Karpas-422 (cell line): ENCODE data around the gene AK9. TPM values are rescaled to one million over a fixed set of nuclear protein-coding genes. Genes with fewer than 3 reads are reported as not detected.
A peak's percentile ranks its signal among the peaks of the same experiment; 100 is the strongest.

ENCODE experiments used
- DNase-seq: peaks from one replicate; pipeline ENCODE4 v3.0.0-alpha.2; 2015
- H2AFZ ChIP-seq: fragments of 200-600 bp; sonication (generic); 2 replicates; pipeline ENCODE4 v1.6.1; 2014; ENCODE audit warnings: antibody characterized with exemption, low read length, mixed read lengths
- H3K27ac ChIP-seq: fragments of 200-600 bp; sonication (generic); 2 replicates; pipeline ENCODE4 v1.5.1; 2014; ENCODE audit warnings: mild to moderate bottlenecking, low read length, moderate library complexity
- H3K27me3 ChIP-seq: fragments of 200-600 bp; sonication (generic); 2 replicates; pipeline ENCODE4 v1.6.1; 2014; ENCODE audit warnings: low read length, mixed read lengths
- H3K36me3 ChIP-seq: fragments of 200-600 bp; sonication (generic); 2 replicates; pipeline ENCODE4 v1.6.1; 2014; ENCODE audit warnings: low read length, mixed read lengths; ENCODE audit not compliant: insufficient read depth
- H3K4me1 ChIP-seq: fragments of 200-600 bp; sonication (generic); 2 replicates; pipeline ENCODE4 v1.6.1; 2014; ENCODE audit warnings: mild to moderate bottlenecking, low read length, mixed read lengths
- H3K4me2 ChIP-seq: fragments of 200-600 bp; sonication (generic); 2 replicates; pipeline ENCODE4 v1.6.1; 2014; ENCODE audit warnings: low read length, low read depth, mild to moderate bottlenecking; ENCODE audit not compliant: poor library complexity, severe bottlenecking
- H3K4me3 ChIP-seq: fragments of 200-600 bp; sonication (generic); 2 replicates; pipeline ENCODE4 v1.5.1; 2014; ENCODE audit warnings: mild to moderate bottlenecking, antibody characterized with exemption, low read length, mixed read lengths
- H3K79me2 ChIP-seq: fragments of 200-600 bp; sonication (generic); 2 replicates; pipeline ENCODE4 v1.6.1; 2014; ENCODE audit warnings: mild to moderate bottlenecking, low read length, mixed read lengths
- H3K9ac ChIP-seq: fragments of 200-600 bp; sonication (generic); 2 replicates; pipeline ENCODE4 v1.6.0; 2014; ENCODE audit warnings: low read length
- H3K9me2 ChIP-seq: fragments of 200-600 bp; sonication (generic), shearing (Covaris generic); replicated peaks from 2 replicates; pipeline ENCODE4 v1.6.0; 2014; ENCODE audit warnings: mild to moderate bottlenecking, low read length, moderate library complexity; ENCODE audit not compliant: insufficient read depth
- H3K9me3 ChIP-seq: fragments of 300-700, 200-600 bp; sonication (generic); 2 replicates; pipeline ENCODE4 v1.6.1; 2014; ENCODE audit warnings: low read length, mixed read lengths
- H4K20me1 ChIP-seq: fragments of 200-600 bp; sonication (generic); 2 replicates; pipeline ENCODE4 v1.6.1; 2014; ENCODE audit warnings: mild to moderate bottlenecking, antibody characterized with exemption, low read length, low read depth; ENCODE audit not compliant: insufficient read depth
- total RNA-seq: library from RNA; depleted of rRNA; stranded (reverse); fragments of >200 nt; shearing (Covaris generic); gene quantifications from 2 replicates; pipeline ENCODE4 v1.2.3, GENCODE V29; 2014; ENCODE audit warnings: low replicate concordance

The AK9 gene
- total RNA-seq, 1 experiment from 2014 or later = 2.9 TPM

DNA sequence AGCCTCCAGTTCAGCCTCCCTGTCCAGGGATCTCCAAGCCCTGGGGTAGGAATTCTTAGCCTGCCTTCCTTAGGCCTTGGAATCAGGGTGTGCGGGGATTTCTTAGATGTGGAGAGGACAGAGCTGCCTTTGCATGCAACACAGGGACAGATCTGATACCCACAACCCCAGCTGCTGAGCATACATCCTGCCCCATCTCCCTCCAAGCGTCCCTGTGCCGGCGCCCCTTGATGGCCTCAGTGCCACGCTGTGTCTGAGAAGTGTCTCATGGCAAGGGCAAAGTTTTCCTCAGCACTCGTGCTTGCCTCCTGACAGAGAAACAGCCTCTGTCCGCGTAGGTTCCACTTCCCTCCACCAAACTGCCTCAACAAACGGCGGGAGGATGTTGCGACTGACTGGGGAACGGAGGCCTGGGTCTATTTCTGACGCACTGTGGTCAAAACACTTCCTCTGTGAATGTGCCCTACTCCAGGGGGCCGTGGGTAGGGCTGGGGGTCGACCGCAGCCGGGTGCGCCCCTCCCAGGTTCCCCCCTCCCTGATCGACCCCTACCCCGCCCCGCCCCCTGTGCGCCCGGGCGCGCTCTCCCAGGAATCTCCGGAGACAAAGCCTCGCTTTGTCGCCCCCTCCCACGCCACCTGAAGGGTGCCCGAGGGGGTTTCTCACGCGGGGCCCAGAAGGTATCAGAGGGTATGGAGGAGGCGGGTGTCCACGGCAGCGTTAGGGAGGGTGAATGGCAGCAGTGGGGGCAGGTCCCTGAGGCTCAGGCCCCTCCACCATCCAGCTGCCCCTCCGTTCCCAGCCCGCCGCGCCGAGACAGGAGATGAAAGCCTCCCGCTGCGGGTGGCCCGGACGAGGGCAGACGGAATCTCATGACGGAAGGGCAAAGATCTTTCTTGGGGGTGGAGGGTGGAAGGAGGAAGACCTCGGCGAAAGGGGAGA lies 236.2 kb downstream of the AK9 start:
- peak overlapping the region; percentile 86 for H3K27ac ChIP-seq
- peaks cover 31% of the 10 kb centered on the region for H3K4me1 ChIP-seq
- 0 out of 2 replicates have a peak, but pooled peaks cover 6% of the 10 kb centered on the region for H3K36me3 ChIP-seq
- peak; percentile 85 for DNase-seq
- peaks cover 25% of the 10 kb centered on the region; the same call in 1 of the 2 replicates for H3K79me2 ChIP-seq
- no peaks in the 10 kb centered on the region for H4K20me1 ChIP-seq
- H3K4me3 ChIP-seq = peak overlapping the region; percentile 98
- H3K4me2 ChIP-seq = peak overlapping the region; percentile 71
- H3K27me3 ChIP-seq = no peaks in the 10 kb centered on the region
- peak overlapping the region; percentile 34; the same call in 1 of the 2 replicates for H2AFZ ChIP-seq
- no peaks in the 10 kb centered on the region for H3K9me2 ChIP-seq
- H3K9me3 ChIP-seq = no peaks in the 10 kb centered on the region
- peak overlapping the region; percentile 97 for H3K9ac ChIP-seq

DNA sequence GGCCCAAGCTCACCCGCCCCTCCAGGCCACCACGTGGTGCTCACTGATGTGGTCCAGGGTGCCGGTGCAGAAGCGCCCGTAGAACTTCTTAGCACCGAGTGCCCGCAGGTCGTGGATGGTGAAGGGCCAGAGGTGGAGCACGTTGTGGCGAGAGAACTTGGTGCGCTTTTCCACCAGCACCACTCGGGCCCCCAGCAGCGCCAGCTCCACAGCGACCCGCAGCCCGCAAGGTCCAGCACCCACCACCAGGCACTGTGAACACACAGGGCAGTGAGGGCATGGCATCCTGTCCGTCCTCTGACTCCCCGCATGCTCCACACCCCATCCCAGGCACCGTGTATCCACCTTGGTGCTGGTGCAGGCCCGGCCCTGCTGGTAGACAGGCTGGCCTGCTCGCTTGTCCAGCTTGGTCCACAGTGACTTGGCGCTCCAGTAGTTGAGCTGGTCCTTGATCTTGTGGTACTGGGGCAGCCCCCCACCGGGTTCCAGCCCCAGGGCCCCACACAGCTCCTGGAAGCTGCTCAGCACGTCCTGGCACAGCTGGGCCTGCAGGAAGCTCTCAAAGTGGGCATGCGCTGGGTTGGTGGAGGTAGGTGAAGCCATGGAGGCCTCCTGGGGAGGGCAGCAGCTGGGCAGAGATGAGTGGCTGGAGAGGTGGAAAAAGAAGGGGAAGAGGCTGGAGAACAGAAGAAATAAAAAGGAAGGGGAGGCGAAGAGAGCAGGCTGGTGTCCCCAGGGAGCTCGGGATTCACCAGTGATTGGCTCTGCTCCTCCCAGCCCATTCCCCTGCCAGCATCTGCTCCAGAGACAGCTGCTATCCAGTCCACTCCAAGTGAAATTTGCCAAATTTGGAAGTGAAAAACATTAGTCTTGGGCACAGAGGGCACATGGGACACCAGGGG lies 237.2 kb downstream of the AK9 start:
- DNase-seq = no peak
- Histone ChIP-seq H3K9me3 (no peaks in the 10 kb centered on the region), H3K4me1 (peaks cover 31% of the 10 kb centered on the region), H3K79me2 (peaks cover 25% of the 10 kb centered on the region; the same call in 1 of the 2 replicates), H2AFZ (peak overlapping the region; percentile 2; the same call in 1 of the 2 replicates), H3K27me3 (no peaks in the 10 kb centered on the region), H4K20me1 (no peaks in the 10 kb centered on the region), H3K36me3 (0 out of 2 replicates have a peak, but pooled peaks cover 6% of the 10 kb centered on the region), H3K9ac (peak overlapping the region; percentile 97), H3K4me3 (peak overlapping the region; percentile 98), H3K4me2 (peak overlapping the region; percentile 71), H3K9me2 (no peaks in the 10 kb centered on the region), H3K27ac (peak overlapping the region; percentile 86)

DNA sequence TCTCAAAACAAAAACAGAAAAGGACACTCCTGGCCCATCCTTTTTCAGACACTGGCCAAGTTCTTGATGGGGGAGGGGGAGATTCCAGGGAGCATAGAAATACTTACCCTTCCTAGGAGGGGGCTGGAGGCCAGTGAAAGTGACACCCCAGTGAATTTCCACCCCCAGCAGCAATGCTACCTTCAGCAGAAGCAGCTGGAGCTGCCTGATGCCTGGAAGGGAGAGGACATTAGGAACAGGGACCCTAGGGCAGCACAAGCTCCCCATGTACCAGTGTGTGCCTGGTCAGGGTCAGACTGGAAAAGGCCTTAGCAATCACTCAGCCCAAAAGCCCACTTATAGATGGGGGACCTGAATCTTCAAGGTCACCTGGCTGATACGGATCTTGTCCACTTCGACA lies 237.8 kb downstream of the AK9 start:
- no peak overlapping the region for H3K4me2 ChIP-seq
- H3K9me2 ChIP-seq = no peaks in the 10 kb centered on the region
- peaks cover 25% of the 10 kb centered on the region; the same call in 1 of the 2 replicates for H3K79me2 ChIP-seq
- no peaks in the 10 kb centered on the region for H3K9me3 ChIP-seq
- H3K4me1 ChIP-seq = peaks cover 31% of the 10 kb centered on the region
- no peaks in the 10 kb centered on the region for H4K20me1 ChIP-seq
- no peak overlapping the region for H3K9ac ChIP-seq
- H3K27ac ChIP-seq = no peak overlapping the region
- no peak for DNase-seq
- no peak overlapping the region for H2AFZ ChIP-seq
- H3K4me3 ChIP-seq = no peak overlapping the region
- H3K27me3 ChIP-seq = no peaks in the 10 kb centered on the region
- 0 out of 2 replicates have a peak, but pooled peaks cover 6% of the 10 kb centered on the region for H3K36me3 ChIP-seq

DNA sequence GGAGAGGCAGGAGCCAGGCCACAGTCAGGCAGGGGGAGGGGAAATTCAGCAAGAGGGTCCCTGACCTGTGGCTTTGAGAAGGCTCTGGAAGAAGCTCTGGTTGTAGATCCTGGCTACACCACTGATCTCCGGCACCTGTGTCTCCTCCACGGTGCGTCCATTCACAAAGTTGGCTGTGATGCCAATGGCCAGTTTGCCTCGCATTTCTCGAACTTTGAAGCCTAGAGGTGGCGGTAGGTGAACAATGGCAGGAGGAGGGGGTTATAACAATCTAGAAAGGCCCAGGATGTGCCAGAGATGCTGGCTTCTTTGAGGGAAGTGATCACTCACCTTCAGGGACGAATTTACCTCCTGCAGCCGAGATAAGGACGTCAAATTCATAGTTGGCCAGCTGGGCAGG lies 238.8 kb downstream of the AK9 start:
- H3K4me1 ChIP-seq = peaks cover 21% of the 10 kb centered on the region
- H3K4me2 ChIP-seq = no peak overlapping the region
- H4K20me1 ChIP-seq = no peaks in the 10 kb centered on the region
- no peak overlapping the region for H3K9ac ChIP-seq
- DNase-seq = no peak
- H3K27ac ChIP-seq = no peak overlapping the region
- 0 out of 2 replicates have a peak, but pooled peaks cover 6% of the 10 kb centered on the region for H3K36me3 ChIP-seq
- no peak overlapping the region for H3K4me3 ChIP-seq
- no peaks in the 10 kb centered on the region for H3K9me2 ChIP-seq
- no peak overlapping the region for H2AFZ ChIP-seq
- peaks cover 25% of the 10 kb centered on the region; the same call in 1 of the 2 replicates for H3K79me2 ChIP-seq
- H3K27me3 ChIP-seq = no peaks in the 10 kb centered on the region
- H3K9me3 ChIP-seq = no peaks in the 10 kb centered on the region

DNA sequence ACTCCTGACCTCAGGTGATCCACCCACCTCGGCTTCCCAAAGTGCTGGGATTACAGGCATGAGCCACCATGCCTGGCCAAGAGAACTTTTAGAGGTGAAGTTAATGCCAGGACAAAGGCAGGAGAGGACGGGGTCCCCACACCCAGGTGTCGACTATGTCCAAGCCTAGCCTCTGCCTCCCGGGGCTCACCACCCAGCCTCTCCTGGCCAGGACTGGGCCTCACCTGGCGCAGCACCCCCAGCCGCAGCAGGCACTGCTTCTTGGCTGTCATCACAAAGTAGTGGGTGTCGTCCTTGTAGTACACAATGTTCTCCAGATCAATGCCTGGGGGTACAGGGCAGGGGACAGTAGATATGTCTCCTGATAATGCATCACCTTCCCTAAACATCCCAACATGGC lies 239.6 kb downstream of the AK9 start:
- no peaks in the 10 kb centered on the region for H4K20me1 ChIP-seq
- no peak overlapping the region for H3K4me3 ChIP-seq
- H3K36me3 ChIP-seq = 0 out of 2 replicates have a peak, but pooled peaks cover 6% of the 10 kb centered on the region
- H3K27ac ChIP-seq = no peak overlapping the region
- no peaks in the 10 kb centered on the region for H3K9me2 ChIP-seq
- peaks cover 19% of the 10 kb centered on the region; the same call in 1 of the 2 replicates for H3K79me2 ChIP-seq
- no peak for DNase-seq
- no peak overlapping the region for H2AFZ ChIP-seq
- no peak overlapping the region for H3K4me2 ChIP-seq
- no peak overlapping the region for H3K9ac ChIP-seq
- H3K4me1 ChIP-seq = peaks cover 13% of the 10 kb centered on the region
- H3K9me3 ChIP-seq = no peaks in the 10 kb centered on the region
- H3K27me3 ChIP-seq = no peaks in the 10 kb centered on the region

DNA sequence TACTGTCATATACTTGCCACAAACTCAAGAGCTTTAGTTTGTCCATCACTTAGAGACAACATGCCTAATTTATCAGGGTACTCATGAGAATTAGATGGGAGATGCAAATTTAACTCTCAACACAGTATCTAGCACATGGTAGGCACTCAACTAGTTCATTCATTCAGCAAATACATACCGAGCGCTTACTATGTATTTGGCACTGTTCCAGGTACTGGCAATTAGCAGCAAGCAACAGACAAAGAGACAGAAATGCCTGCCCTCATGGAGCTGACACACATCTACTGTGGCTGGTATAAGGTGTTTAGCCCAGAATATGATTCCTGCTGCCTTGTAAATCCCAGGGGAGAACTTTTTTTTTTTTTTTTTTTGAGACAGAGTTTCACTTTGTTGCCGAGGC lies 240.2 kb downstream of the AK9 start:
- Histone ChIP-seq H3K9me3 (no peaks in the 10 kb centered on the region), H3K27me3 (no peaks in the 10 kb centered on the region), H4K20me1 (no peaks in the 10 kb centered on the region), H3K36me3 (0 out of 2 replicates have a peak, but pooled peaks cover 6% of the 10 kb centered on the region), H2AFZ (no peak overlapping the region), H3K4me1 (peaks cover 9% of the 10 kb centered on the region), H3K27ac (no peak overlapping the region), H3K4me3 (no peak overlapping the region), H3K9me2 (no peaks in the 10 kb centered on the region), H3K79me2 (peaks cover 16% of the 10 kb centered on the region; the same call in 1 of the 2 replicates), H3K4me2 (no peak overlapping the region), H3K9ac (no peak overlapping the region)
- DNase-seq = peak; percentile 53

DNA sequence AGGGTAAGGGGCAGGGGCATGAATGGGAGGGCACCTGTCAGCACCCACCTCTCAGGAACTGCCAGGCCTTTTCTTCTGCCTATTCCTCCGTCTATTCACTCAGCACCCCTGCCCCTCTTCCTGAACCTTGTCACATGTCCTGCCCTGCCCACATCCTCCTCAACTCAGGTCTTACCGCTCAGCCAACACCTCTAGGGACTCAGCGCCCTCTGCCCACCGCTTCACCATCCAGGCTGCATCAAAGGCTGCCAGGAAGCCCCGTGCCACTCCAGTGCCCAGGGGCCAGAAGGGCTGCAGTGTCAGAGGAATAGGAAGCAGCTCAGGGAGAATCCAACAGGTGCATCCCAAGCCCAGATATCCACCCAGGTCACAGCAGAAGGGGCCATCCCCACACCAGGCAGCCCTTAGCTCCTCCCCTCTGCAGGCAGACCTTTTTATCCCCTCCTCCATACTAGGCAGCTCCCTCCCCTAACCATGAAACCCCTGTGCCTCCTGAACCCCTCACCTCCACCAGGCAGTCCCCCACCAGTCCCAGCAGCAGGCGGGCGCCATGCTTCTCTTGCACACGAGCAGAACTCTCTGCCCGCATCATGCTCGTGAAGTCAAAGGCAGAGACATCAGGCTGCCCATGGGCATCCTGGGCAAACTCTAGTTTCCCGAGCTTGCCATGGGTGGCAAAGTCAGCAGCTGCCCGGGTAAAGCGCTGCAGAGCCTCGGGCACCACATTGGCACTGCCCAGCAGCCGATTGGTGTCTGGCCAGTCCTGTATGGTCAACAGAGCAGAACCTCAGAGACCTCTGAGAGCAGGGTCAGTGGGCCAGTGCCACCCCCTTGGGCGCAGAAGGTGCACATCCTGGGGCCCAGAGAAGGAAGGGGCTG lies 241.0 kb downstream of the AK9 start:
- H4K20me1 ChIP-seq = no peaks in the 10 kb centered on the region
- no peak overlapping the region for H3K4me2 ChIP-seq
- DNase-seq = no peak
- peaks cover 13% of the 10 kb centered on the region; the same call in 1 of the 2 replicates for H3K79me2 ChIP-seq
- H3K9ac ChIP-seq = no peak overlapping the region
- no peak overlapping the region for H2AFZ ChIP-seq
- H3K36me3 ChIP-seq = 0 out of 2 replicates have a peak, but pooled peaks cover 6% of the 10 kb centered on the region
- H3K9me3 ChIP-seq = no peaks in the 10 kb centered on the region
- no peaks in the 10 kb centered on the region for H3K27me3 ChIP-seq
- H3K4me3 ChIP-seq = no peak overlapping the region
- H3K4me1 ChIP-seq = peaks cover 9% of the 10 kb centered on the region
- H3K27ac ChIP-seq = no peak overlapping the region
- no peaks in the 10 kb centered on the region for H3K9me2 ChIP-seq
